MM.1S (cell line): Measurements from ENCODE around the gene ARMC12.

Experiments used
- EZH2phosphoT487 ChIP-seq: fragments of 300-600 bp; sonication (generic); IDR thresholded peaks from 2 replicates; pipeline ENCODE4 v1.6.1; 2018; ENCODE audit warnings: antibody characterized with exemption, low read length
- TF ChIP-seq, protein P1 (sequence below): fragments of 300-600 bp; sonication (generic); IDR thresholded peaks from 2 replicates; pipeline ENCODE4 v1.5.1; 2016; ENCODE audit warnings: antibody characterized with exemption, low read length, mixed read lengths

DNA sequence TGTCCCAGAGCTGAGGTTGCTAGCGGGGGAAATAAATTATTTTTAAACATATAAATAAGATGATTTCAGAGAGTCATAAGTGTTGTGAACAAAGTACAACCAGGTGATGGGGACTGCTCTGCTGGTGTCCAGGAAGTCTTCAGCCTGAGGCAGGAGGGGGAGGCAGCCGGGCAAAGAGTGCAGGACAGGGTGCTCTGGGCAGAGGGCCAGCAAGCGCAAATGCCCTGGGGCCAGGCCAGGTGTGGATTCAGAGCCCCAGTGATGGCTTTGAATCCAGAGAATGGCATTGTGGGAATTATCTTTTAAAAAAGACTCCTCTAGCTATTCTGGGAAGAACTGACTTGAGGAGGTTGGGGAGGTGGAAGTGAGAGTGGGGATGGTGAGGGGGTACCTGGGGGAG, 45.6 kb downstream of the ARMC12 start:
- TF ChIP-seq, protein P1, sequence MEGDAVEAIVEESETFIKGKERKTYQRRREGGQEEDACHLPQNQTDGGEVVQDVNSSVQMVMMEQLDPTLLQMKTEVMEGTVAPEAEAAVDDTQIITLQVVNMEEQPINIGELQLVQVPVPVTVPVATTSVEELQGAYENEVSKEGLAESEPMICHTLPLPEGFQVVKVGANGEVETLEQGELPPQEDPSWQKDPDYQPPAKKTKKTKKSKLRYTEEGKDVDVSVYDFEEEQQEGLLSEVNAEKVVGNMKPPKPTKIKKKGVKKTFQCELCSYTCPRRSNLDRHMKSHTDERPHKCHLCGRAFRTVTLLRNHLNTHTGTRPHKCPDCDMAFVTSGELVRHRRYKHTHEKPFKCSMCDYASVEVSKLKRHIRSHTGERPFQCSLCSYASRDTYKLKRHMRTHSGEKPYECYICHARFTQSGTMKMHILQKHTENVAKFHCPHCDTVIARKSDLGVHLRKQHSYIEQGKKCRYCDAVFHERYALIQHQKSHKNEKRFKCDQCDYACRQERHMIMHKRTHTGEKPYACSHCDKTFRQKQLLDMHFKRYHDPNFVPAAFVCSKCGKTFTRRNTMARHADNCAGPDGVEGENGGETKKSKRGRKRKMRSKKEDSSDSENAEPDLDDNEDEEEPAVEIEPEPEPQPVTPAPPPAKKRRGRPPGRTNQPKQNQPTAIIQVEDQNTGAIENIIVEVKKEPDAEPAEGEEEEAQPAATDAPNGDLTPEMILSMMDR: no peak
- TF ChIP-seq EZH2phosphoT487: no peak
